Liver (tissue), 9 donors: Measurements from ENCODE around the gene QKI. TPM values are rescaled to one million over a fixed set of nuclear protein-coding genes. Genes with fewer than 3 reads are reported as not detected.

Experiments used
- DNase-seq: peaks from one replicate; pipeline ENCODE4 v3.0.0-alpha.2; 2017; ENCODE audit warnings: low spot score
- H3K27ac ChIP-seq, 2 donors: one replicate each; pipeline ENCODE4 v1.7.0; 2013; ENCODE audit warnings: inconsistent platforms in 2 of 2, low read length in 2 of 2, control low read depth in 1 of 2, low read depth in 1 of 2, mild to moderate bottlenecking in 1 of 2
- H3K27me3 ChIP-seq, 4 donors: one replicate each; pipeline versions ENCODE4 v1.6.1 to v1.7.0; 2013; ENCODE audit warnings: low read length in 3 of 4, inconsistent platforms in 1 of 4, mild to moderate bottlenecking in 1 of 4, moderate library complexity in 1 of 4; ENCODE audit not compliant: control insufficient read depth in 4 of 4, insufficient read depth in 4 of 4
- H3K36me3 ChIP-seq, 4 donors: one replicate each; pipeline versions ENCODE4 v1.6.1 to v1.7.0; 2013; ENCODE audit warnings: low read length in 3 of 4, mild to moderate bottlenecking in 3 of 4, low read depth in 1 of 4, moderate library complexity in 1 of 4; ENCODE audit not compliant: control insufficient read depth in 4 of 4, insufficient read depth in 3 of 4
- H3K4me1 ChIP-seq, 4 donors: one replicate each; pipeline versions ENCODE4 v1.6.1 to v1.7.0; 2013; ENCODE audit warnings: low read length in 3 of 4, mild to moderate bottlenecking in 3 of 4, moderate library complexity in 1 of 4; ENCODE audit not compliant: control insufficient read depth in 4 of 4, insufficient read depth in 4 of 4
- H3K4me3 ChIP-seq, 3 donors: one replicate each; pipeline versions ENCODE4 v1.6.1 to v1.7.0; 2013; ENCODE audit warnings: low read length in 3 of 3, control low read depth in 1 of 3, low read depth in 1 of 3, mild to moderate bottlenecking in 1 of 3
- H3K9ac ChIP-seq, 2 donors: one replicate each; pipeline ENCODE4 v1.7.0; 2013; ENCODE audit warnings: low read length in 2 of 2, mild to moderate bottlenecking in 2 of 2, moderate library complexity in 2 of 2, control low read depth in 1 of 2, low read depth in 1 of 2
- H3K9me3 ChIP-seq, 4 donors: one replicate each; pipeline versions ENCODE4 v1.6.1 to v1.7.0; 2013; ENCODE audit warnings: low read length in 3 of 4; ENCODE audit not compliant: control insufficient read depth in 4 of 4
- ATF3 ChIP-seq: IDR thresholded peaks from 2 replicates; pipeline ENCODE4 v1.6.1; 2016; ENCODE audit warnings: antibody characterized with exemption
- EGR1 ChIP-seq, 2 donors: IDR thresholded peaks; 2 replicates each; pipeline ENCODE4 v1.6.1; 2016 to 2018; ENCODE audit warnings: antibody characterized with exemption in 2 of 2, low read depth in 2 of 2
- FOXA1 ChIP-seq: IDR thresholded peaks from 2 replicates; pipeline ENCODE4 v1.6.1; 2016; ENCODE audit warnings: antibody characterized with exemption
- FOXA2 ChIP-seq: IDR thresholded peaks from 2 replicates; pipeline ENCODE4 v1.6.1; 2016; ENCODE audit warnings: antibody characterized with exemption
- GABPA ChIP-seq, 2 donors: IDR thresholded peaks in 1 of 2; conservative IDR thresholded peaks in 1 of 2; 2 replicates each; pipeline ENCODE4 v1.6.1; 2016; ENCODE audit warnings: antibody characterized with exemption in 2 of 2, mild to moderate bottlenecking in 1 of 2, moderate library complexity in 1 of 2
- HNF4A ChIP-seq, 2 donors: conservative IDR thresholded peaks; 2 replicates each; pipeline ENCODE4 v1.6.1; 2016; ENCODE audit warnings: antibody characterized with exemption in 2 of 2, mild to moderate bottlenecking in 2 of 2
- HNF4G ChIP-seq: IDR thresholded peaks from 2 replicates; pipeline ENCODE4 v1.6.1; 2016; ENCODE audit warnings: antibody characterized with exemption
- JUND ChIP-seq, 2 donors: IDR thresholded peaks; 2 replicates each; pipeline ENCODE4 v1.6.1; 2016; ENCODE audit warnings: antibody characterized with exemption in 2 of 2
- MAX ChIP-seq: IDR thresholded peaks from 2 replicates; pipeline ENCODE4 v1.6.1; 2016; ENCODE audit warnings: antibody characterized with exemption
- NR2F2 ChIP-seq: IDR thresholded peaks from 2 replicates; pipeline ENCODE4 v1.6.1; 2016; ENCODE audit warnings: antibody characterized with exemption
- RAD21 ChIP-seq, 2 donors: IDR thresholded peaks; 2 replicates each; pipeline ENCODE4 v1.6.1; 2016; ENCODE audit warnings: antibody characterized with exemption in 2 of 2, mild to moderate bottlenecking in 2 of 2
- REST ChIP-seq: IDR thresholded peaks from 2 replicates; pipeline ENCODE4 v1.6.1; 2016; ENCODE audit warnings: antibody characterized with exemption, mild to moderate bottlenecking
- SP1 ChIP-seq: IDR thresholded peaks from 2 replicates; pipeline ENCODE4 v1.6.1; 2018; ENCODE audit warnings: antibody characterized with exemption, mild to moderate bottlenecking
- TAF1 ChIP-seq: conservative IDR thresholded peaks from 2 replicates; pipeline ENCODE4 v1.6.1; 2016; ENCODE audit warnings: antibody characterized with exemption, mild to moderate bottlenecking
- YY1 ChIP-seq: IDR thresholded peaks from 2 replicates; pipeline ENCODE4 v1.6.1; 2016; ENCODE audit warnings: antibody characterized with exemption, mild to moderate bottlenecking
- ZBTB33 ChIP-seq: IDR thresholded peaks from 2 replicates; pipeline ENCODE4 v1.6.1; 2016; ENCODE audit warnings: antibody characterized with exemption
- WGBS: extraction: QIAGEN DNeasy Blood & Tissue Kit; methylation state at CpG from one replicate; pipeline ENCODE4 v1.1.7; 2013; 5-methylcytosine and 5-hydroxymethylcytosine counted together
- polyA plus RNA-seq, 2 donors: library from polyadenylated mRNA; stranded (reverse) in 1 of 2; unstranded in 1 of 2; fragments of 200-250 nt in 1 of 2; fragments of >200 nt in 1 of 2; fragmentation: Nextera tagmentation in 1 of 2; extraction: Ambion mirVana in 1 of 2; gene quantifications; one replicate each; pipeline versions ENCODE4 v1.2.1 to v1.2.3, GENCODE V29; 2013 to 2015
- total RNA-seq, 2 donors: library from RNA; depleted of rRNA; stranded (reverse); fragments of >200 nt; gene quantifications; one replicate each; pipeline ENCODE4 v1.2.3, GENCODE V29; 2014
- donor health status: healthy.
- donor health status: healthy.
- donor health status: healthy.
- donor health status: healthy.
- donor health status: healthy.

The QKI gene
- total and polyA plus RNA-seq, 4 donors: 22.7 to 97.0 (median 56.3) TPM

GRCh38 chr6:163547287-163547686 is 132.8 kb downstream of the QKI start:
- TF ChIP-seq ATF3 (no peak), ZBTB33 (no peak), FOXA2 (no peak), HNF4A (conservative IDR thresholded peaks at IDR 0.05) (no peak), NR2F2 (no peak), RAD21 (IDR thresholded peaks at IDR 0.05) (no peak), FOXA1 (no peak), TAF1 (no peak), SP1 (no peak), REST (no peak), JUND (IDR thresholded peaks at IDR 0.05) (no peak), GABPA (IDR thresholded peaks at IDR 0.05 in 1 of 2, conservative IDR thresholded peaks at IDR 0.05 in 1 of 2) (no peak), HNF4G (no peak), YY1 (no peak), EGR1 (IDR thresholded peaks at IDR 0.05; ENCODE audit: low read depth in 2 of 2) (no peak)
- H3K4me1 ChIP-seq: peaks cover 0 to 3% (median 0%) of the 10 kb centered on the region in 4 donors
- DNase-seq: no peak

GRCh38 chr6:163548624-163549023 is 134.1 kb downstream of the QKI start:
- TF ChIP-seq RAD21 (IDR thresholded peaks at IDR 0.05) (no peak), FOXA2 (no peak), HNF4A (conservative IDR thresholded peaks at IDR 0.05) (no peak), SP1 (no peak), MAX (no peak), ATF3 (no peak), YY1 (no peak)
- peaks cover 0 to 3% (median 0%) of the 10 kb centered on the region in 4 donors for H3K4me1 ChIP-seq
- WGBS: 94% methylated on average over 3 of the region's 3 CpGs
- DNase-seq: no peak
- H3K4me3 ChIP-seq: no peak overlapping the region
- no peaks in the 10 kb centered on the region for H3K9me3 ChIP-seq
- H3K27ac ChIP-seq: no peak overlapping the region
- no peaks in the 10 kb centered on the region for H3K27me3 ChIP-seq
- H3K9ac ChIP-seq: no peak overlapping the region
- H3K36me3 ChIP-seq: peaks cover 0 to 3% (median 0%) of the 10 kb centered on the region in 4 donors

More at GRCh38 chr6:163547287-163547686, 132.8 kb downstream of the QKI start:
- H3K27me3 ChIP-seq: no peaks in the 10 kb centered on the region
- H3K9ac ChIP-seq: no peak overlapping the region
- no peak overlapping the region for H3K27ac ChIP-seq
- H3K9me3 ChIP-seq: no peaks in the 10 kb centered on the region
- H3K36me3 ChIP-seq: peaks cover 0 to 3% (median 0%) of the 10 kb centered on the region in 4 donors
- WGBS: 97% methylated on average over 3 of the region's 3 CpGs
- no peak overlapping the region for H3K4me3 ChIP-seq
